WTC11 (cell line): ENCODE measurements around the gene GJA3.

Source experiments
- CREB1 ChIP-seq: sonication (generic); formaldehyde crosslinking; IDR thresholded peaks from 2 replicates; pipeline ENCODE4 v1.8.0; 2023; ENCODE audit warnings: mild to moderate bottlenecking, missing genetic modification reagents
- ESRRA ChIP-seq: sonication (generic); formaldehyde crosslinking; IDR thresholded peaks from 2 replicates; pipeline ENCODE4 v1.8.1; 2022; ENCODE audit warnings: mild to moderate bottlenecking, missing genetic modification reagents, borderline replicate concordance
- MYBL2 ChIP-seq: sonication (generic); formaldehyde crosslinking; IDR thresholded peaks from 2 replicates; pipeline ENCODE4 v1.8.1; 2023; ENCODE audit warnings: mild to moderate bottlenecking, moderate library complexity, missing genetic modification reagents
- ZNF423 ChIP-seq: fragments of 250-450 bp; sonication (Bioruptor Pico); IDR thresholded peaks from 2 replicates; pipeline ENCODE4 v2.1.2; 2022; ENCODE audit warnings: mild to moderate bottlenecking, moderate library complexity
- TF ChIP-seq, protein P1 (sequence below): fragments of 200-600 bp; IDR thresholded peaks from 2 replicates; pipeline ENCODE4 v1.8.0; 2022; ENCODE audit warnings: antibody characterized with exemption
- TF ChIP-seq, protein P2 (sequence below): fragments of 250-450 bp; sonication (Bioruptor Pico); IDR thresholded peaks from 2 replicates; pipeline ENCODE4 v1.8.0; 2021; ENCODE audit warnings: mild to moderate bottlenecking
- TF ChIP-seq, protein P3 (sequence below): sonication (generic); formaldehyde crosslinking; IDR thresholded peaks from 2 replicates; pipeline ENCODE4 v1.8.1; 2023; ENCODE audit warnings: mild to moderate bottlenecking, missing genetic modification reagents, moderate library complexity
- TF ChIP-seq, protein P4 (sequence below): fragments of 250-450 bp; sonication (Bioruptor Pico); IDR thresholded peaks from 2 replicates; pipeline ENCODE4 v1.9.0; 2021; ENCODE audit warnings: mild to moderate bottlenecking
- TF ChIP-seq, protein P5 (sequence below): sonication (generic); formaldehyde crosslinking; IDR thresholded peaks from 2 replicates; pipeline ENCODE4 v1.8.1; 2022; ENCODE audit warnings: low read depth, mild to moderate bottlenecking, moderate library complexity, missing genetic modification reagents, borderline replicate concordance
- TF ChIP-seq, protein P6 (sequence below): sonication (generic); formaldehyde crosslinking; IDR thresholded peaks from 2 replicates; pipeline ENCODE4 v1.8.0; 2022; ENCODE audit warnings: mild to moderate bottlenecking, missing genetic modification reagents

DNA sequence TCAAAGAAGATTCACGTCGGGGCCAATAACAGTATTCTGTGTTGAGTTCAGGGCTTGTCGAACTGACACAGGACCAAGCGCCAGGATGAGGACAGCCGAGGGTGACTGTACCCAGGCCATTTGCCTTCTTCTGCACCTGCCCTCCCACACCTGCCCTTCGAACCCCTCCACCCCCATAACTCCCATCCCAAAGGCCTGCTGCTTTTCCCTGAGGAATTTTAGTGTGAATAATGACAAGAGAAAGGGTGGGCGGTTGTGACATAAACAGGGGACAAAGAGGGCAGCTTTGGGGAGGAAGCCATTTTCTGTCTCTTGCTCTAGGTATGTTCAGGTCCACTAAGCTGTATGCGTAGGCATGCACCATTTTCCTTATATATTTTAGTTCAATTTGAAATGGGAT lies 26.1 kb downstream of the GJA3 start:
- TF ChIP-seq ESRRA (CRISPR knock-in tag) (no peak), CREB1 (CRISPR knock-in tag) (no peak), ZNF423 (no peak), MYBL2 (CRISPR knock-in tag) (no peak)
- TF ChIP-seq, protein P1, sequence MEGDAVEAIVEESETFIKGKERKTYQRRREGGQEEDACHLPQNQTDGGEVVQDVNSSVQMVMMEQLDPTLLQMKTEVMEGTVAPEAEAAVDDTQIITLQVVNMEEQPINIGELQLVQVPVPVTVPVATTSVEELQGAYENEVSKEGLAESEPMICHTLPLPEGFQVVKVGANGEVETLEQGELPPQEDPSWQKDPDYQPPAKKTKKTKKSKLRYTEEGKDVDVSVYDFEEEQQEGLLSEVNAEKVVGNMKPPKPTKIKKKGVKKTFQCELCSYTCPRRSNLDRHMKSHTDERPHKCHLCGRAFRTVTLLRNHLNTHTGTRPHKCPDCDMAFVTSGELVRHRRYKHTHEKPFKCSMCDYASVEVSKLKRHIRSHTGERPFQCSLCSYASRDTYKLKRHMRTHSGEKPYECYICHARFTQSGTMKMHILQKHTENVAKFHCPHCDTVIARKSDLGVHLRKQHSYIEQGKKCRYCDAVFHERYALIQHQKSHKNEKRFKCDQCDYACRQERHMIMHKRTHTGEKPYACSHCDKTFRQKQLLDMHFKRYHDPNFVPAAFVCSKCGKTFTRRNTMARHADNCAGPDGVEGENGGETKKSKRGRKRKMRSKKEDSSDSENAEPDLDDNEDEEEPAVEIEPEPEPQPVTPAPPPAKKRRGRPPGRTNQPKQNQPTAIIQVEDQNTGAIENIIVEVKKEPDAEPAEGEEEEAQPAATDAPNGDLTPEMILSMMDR, result no peak
- TF ChIP-seq, protein P2, sequence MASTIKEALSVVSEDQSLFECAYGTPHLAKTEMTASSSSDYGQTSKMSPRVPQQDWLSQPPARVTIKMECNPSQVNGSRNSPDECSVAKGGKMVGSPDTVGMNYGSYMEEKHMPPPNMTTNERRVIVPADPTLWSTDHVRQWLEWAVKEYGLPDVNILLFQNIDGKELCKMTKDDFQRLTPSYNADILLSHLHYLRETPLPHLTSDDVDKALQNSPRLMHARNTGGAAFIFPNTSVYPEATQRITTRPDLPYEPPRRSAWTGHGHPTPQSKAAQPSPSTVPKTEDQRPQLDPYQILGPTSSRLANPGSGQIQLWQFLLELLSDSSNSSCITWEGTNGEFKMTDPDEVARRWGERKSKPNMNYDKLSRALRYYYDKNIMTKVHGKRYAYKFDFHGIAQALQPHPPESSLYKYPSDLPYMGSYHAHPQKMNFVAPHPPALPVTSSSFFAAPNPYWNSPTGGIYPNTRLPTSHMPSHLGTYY, result no peak
- TF ChIP-seq, protein P3, sequence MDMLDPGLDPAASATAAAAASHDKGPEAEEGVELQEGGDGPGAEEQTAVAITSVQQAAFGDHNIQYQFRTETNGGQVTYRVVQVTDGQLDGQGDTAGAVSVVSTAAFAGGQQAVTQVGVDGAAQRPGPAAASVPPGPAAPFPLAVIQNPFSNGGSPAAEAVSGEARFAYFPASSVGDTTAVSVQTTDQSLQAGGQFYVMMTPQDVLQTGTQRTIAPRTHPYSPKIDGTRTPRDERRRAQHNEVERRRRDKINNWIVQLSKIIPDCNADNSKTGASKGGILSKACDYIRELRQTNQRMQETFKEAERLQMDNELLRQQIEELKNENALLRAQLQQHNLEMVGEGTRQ, result no peak
- TF ChIP-seq, protein P4, sequence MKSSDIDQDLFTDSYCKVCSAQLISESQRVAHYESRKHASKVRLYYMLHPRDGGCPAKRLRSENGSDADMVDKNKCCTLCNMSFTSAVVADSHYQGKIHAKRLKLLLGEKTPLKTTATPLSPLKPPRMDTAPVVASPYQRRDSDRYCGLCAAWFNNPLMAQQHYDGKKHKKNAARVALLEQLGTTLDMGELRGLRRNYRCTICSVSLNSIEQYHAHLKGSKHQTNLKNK (CRISPR knock-in tag), result no peak
- TF ChIP-seq, protein P5, sequence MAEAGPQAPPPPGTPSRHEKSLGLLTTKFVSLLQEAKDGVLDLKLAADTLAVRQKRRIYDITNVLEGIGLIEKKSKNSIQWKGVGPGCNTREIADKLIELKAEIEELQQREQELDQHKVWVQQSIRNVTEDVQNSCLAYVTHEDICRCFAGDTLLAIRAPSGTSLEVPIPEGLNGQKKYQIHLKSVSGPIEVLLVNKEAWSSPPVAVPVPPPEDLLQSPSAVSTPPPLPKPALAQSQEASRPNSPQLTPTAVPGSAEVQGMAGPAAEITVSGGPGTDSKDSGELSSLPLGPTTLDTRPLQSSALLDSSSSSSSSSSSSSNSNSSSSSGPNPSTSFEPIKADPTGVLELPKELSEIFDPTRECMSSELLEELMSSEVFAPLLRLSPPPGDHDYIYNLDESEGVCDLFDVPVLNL (CRISPR knock-in tag), result no peak
- TF ChIP-seq, protein P6, sequence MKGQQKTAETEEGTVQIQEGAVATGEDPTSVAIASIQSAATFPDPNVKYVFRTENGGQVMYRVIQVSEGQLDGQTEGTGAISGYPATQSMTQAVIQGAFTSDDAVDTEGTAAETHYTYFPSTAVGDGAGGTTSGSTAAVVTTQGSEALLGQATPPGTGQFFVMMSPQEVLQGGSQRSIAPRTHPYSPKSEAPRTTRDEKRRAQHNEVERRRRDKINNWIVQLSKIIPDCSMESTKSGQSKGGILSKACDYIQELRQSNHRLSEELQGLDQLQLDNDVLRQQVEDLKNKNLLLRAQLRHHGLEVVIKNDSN (CRISPR knock-in tag), result no peak
